Endothelial cell of umbilical vein (primary cell): ENCODE measurements around the gene AGRN. TPM values are rescaled to one million over a fixed set of nuclear protein-coding genes. Genes with fewer than 3 reads are reported as not detected.

Experiments used
- BruUV-seq: library from RNA; stranded (reverse); fragments of 400-500 nt; replicated peaks from 2 replicates; lab custom pipeline; 2021; lab: Mats Ljungman, UMichigan
- CTCF ChIA-PET: fragments of 300-600, 350-600 bp; sonication (Branson Sonifier 250); formaldehyde crosslinking; loops from one replicate; lab custom pipeline; 2021; ENCODE audit warnings: antibody characterized with exemption, inconsistent platforms; lab: Charles Lee
- POLR2A ChIA-PET: fragments of 300-600, 350-600 bp; sonication (Branson Sonifier 250); formaldehyde crosslinking; loops from one replicate; lab custom pipeline; 2021; ENCODE audit warnings: antibody characterized with exemption, inconsistent platforms; lab: Charles Lee
- DNase-seq: peaks from one replicate; pipeline ENCODE4 v3.0.0-alpha.2; 2011; ENCODE audit warnings: low read depth, low spot score
- FAIRE-seq: peaks from 2 replicates; lab custom pipeline; 2011; peaks lifted over from hg19 to GRCh38; lab: Jason Lieb, UNC
- H2AFZ ChIP-seq: 2 replicates; pipeline ENCODE4 v1.6.0; 2012; ENCODE audit warnings: low read depth, low read length, control low read depth, inconsistent platforms
- H3K27ac ChIP-seq: 2 replicates; pipeline ENCODE4 v1.5.1; 2011; ENCODE audit warnings: low read depth, mild to moderate bottlenecking, control low read depth, low read length, moderate library complexity; ENCODE audit not compliant: insufficient read depth
- H3K27me3 ChIP-seq, 2 experiments: 2 replicates each; pipeline versions ENCODE4 v1.6.0 to v1.6.1; 2011; ENCODE audit warnings: low read length in 2 of 2, mixed read lengths in 1 of 2; ENCODE audit not compliant: control insufficient read depth in 2 of 2, insufficient read depth in 2 of 2
- H3K36me3 ChIP-seq, 2 experiments: 2 replicates in 1 of 2; 3 replicates in 1 of 2; pipeline ENCODE4 v1.5.1; 2011; ENCODE audit warnings: low read length in 2 of 2, mild to moderate bottlenecking in 1 of 2, moderate library complexity in 1 of 2; ENCODE audit not compliant: control insufficient read depth in 2 of 2, insufficient read depth in 2 of 2; ENCODE audit errors: extremely low read depth in 1 of 2
- H3K4me1 ChIP-seq: 3 replicates; pipeline ENCODE4 v1.5.1; 2011; ENCODE audit warnings: mild to moderate bottlenecking, low read length; ENCODE audit not compliant: control insufficient read depth, insufficient read depth; ENCODE audit errors: extremely low read depth
- H3K4me2 ChIP-seq: 2 replicates; pipeline ENCODE4 v1.6.1; 2011; ENCODE audit warnings: low read length, control low read depth, mixed read lengths; ENCODE audit not compliant: insufficient read depth
- H3K4me3 ChIP-seq, 3 experiments: fragments of 200-600 bp in 1 of 3; sonication (generic), shearing (Covaris generic) in 1 of 3; replicated peaks in 1 of 3; 2 replicates each; pipeline ENCODE4 v1.5.1; 2011 to 2016; ENCODE audit warnings: control low read depth in 3 of 3, low read length in 3 of 3, mild to moderate bottlenecking in 2 of 3, inconsistent platforms in 1 of 3, low read depth in 1 of 3, moderate library complexity in 1 of 3; ENCODE audit not compliant: insufficient read depth in 1 of 3
- H3K79me2 ChIP-seq: 2 replicates; pipeline ENCODE4 v1.6.0; 2012; ENCODE audit warnings: low read length, inconsistent platforms; ENCODE audit not compliant: control insufficient read depth, insufficient read depth
- H3K9ac ChIP-seq: replicated peaks from 2 replicates; pipeline ENCODE3; 2011; ENCODE audit warnings: low read length, control low read depth; ENCODE audit not compliant: insufficient read depth; ENCODE audit errors: extremely low read depth
- H3K9me1 ChIP-seq: replicated peaks from 3 replicates; pipeline ENCODE4 v1.6.0; 2011; ENCODE audit warnings: mild to moderate bottlenecking, low read length; ENCODE audit not compliant: control insufficient read depth, insufficient read depth; ENCODE audit errors: extremely low read depth
- H3K9me3 ChIP-seq: replicated peaks from 2 replicates; pipeline ENCODE4 v1.5.1; 2012; ENCODE audit warnings: low read length, inconsistent platforms; ENCODE audit not compliant: control insufficient read depth, insufficient read depth
- H4K20me1 ChIP-seq: replicated peaks from 2 replicates; pipeline ENCODE3; 2011; ENCODE audit warnings: mild to moderate bottlenecking, low read length; ENCODE audit not compliant: control insufficient read depth, insufficient read depth; ENCODE audit errors: extremely low read depth
- CTCF ChIP-seq, 2 donors: IDR thresholded peaks; 1 replicate in 1 of 2; 2 replicates in 1 of 2; pipeline ENCODE4 v1.5.1; 2011; ENCODE audit warnings: low read length in 2 of 2, mild to moderate bottlenecking in 2 of 2, moderate library complexity in 2 of 2, control low read depth in 1 of 2, inconsistent platforms in 1 of 2, low read depth in 1 of 2; ENCODE audit not compliant: insufficient read depth in 1 of 2; ENCODE audit errors: extremely low read depth in 1 of 2
- EZH2 ChIP-seq: IDR thresholded peaks from 2 replicates; pipeline ENCODE4 v1.6.1; 2012; ENCODE audit warnings: borderline replicate concordance, low read depth, mild to moderate bottlenecking, moderate library complexity, low read length, inconsistent platforms; ENCODE audit not compliant: severe bottlenecking
- FOS ChIP-seq: IDR thresholded peaks from 2 replicates; pipeline ENCODE4 v1.6.1; 2011; ENCODE audit warnings: mild to moderate bottlenecking, low read length, moderate library complexity, borderline replicate concordance; ENCODE audit not compliant: insufficient read depth
- GATA2 ChIP-seq: IDR thresholded peaks from 2 replicates; pipeline ENCODE4 v1.7.0; 2011; ENCODE audit warnings: low read depth, mild to moderate bottlenecking, moderate library complexity, mixed read lengths, low read length; ENCODE audit not compliant: insufficient read length, insufficient read depth
- JUN ChIP-seq: IDR thresholded peaks from 2 replicates; pipeline ENCODE4 v1.6.1; 2011; ENCODE audit warnings: borderline replicate concordance, low read depth; ENCODE audit not compliant: insufficient read length, insufficient read depth
- MAX ChIP-seq: IDR thresholded peaks from 2 replicates; pipeline ENCODE4 v1.6.1; 2011; ENCODE audit not compliant: insufficient read depth, insufficient read length
- MYC ChIP-seq: IDR thresholded peaks from one replicate; pipeline ENCODE4 v1.6.1; 2011; ENCODE audit warnings: mild to moderate bottlenecking, low read depth, low read length
- POLR2A ChIP-seq: IDR thresholded peaks from 2 replicates; pipeline ENCODE4 v1.6.1; 2012; ENCODE audit warnings: low read depth, mild to moderate bottlenecking, control low read depth, low read length
- POLR2AphosphoS5 ChIP-seq: IDR thresholded peaks from 2 replicates; pipeline ENCODE4 v1.6.1; 2012; ENCODE audit warnings: low read depth, mild to moderate bottlenecking, control low read depth, low read length, moderate library complexity; ENCODE audit not compliant: insufficient read depth
- dilution Hi-C: fragments of 300-500 bp; cut with MboI; formaldehyde crosslinking; loops from one replicate; pipeline ENCODE4 v1.15.0; 2019; ENCODE audit warnings: low sequenced_read_pairs; ENCODE audit not compliant: extremely low pct_ligation_motif_present
- intact Hi-C: fragments of 100-400 bp; cut with micrococcal nuclease; formaldehyde crosslinking; loops from one replicate; pipeline ENCODE4 v1.10.0; 2022
- polyA plus RNA-seq, 4 experiments: library from polyadenylated mRNA; depleted of rRNA in 3 of 4; stranded (reverse) in 3 of 4; unstranded in 1 of 4; fragments of >200 nt; gene quantifications; 2 replicates each; pipeline versions ENCODE4 v1.2.1 to v1.2.3, GENCODE V29; 2011 to 2012; ENCODE audit warnings: missing spikeins in 1 of 4
- total RNA-seq: library from RNA; stranded (reverse); gene quantifications from 2 replicates; pipeline ENCODE4 v1.2.3, GENCODE V29; 2021

AGRN gene
- total and polyA plus RNA-seq, 2 donors (not counting 3 experiments of a cell fraction or from before 2014, with no cell fraction given) = 66.6 to 67.8 TPM

GRCh38 chr1:1067860-1068516, 48.1 kb downstream of the AGRN start:
- dilution Hi-C loops (no loop called here), intact Hi-C loops (no loop called here)
- H3K9me1 ChIP-seq = no peaks in the 10 kb centered on the region
- no peaks in the 10 kb centered on the region for H4K20me1 ChIP-seq
- no peak overlapping the region for H3K4me2 ChIP-seq
- H2AFZ ChIP-seq = no peak overlapping the region
- H3K4me3 ChIP-seq = no peak overlapping the region
- H3K79me2 ChIP-seq = no peaks in the 10 kb centered on the region
- TF ChIP-seq POLR2A (no peak), CTCF (IDR thresholded peaks at IDR 0.05; ENCODE audit: extremely low read depth in 1 of 2, insufficient read depth in 1 of 2, low read depth in 1 of 2, low read length in 2 of 2) (no peak), MYC (no peak), EZH2 (no peak), GATA2 (no peak), MAX (no peak), POLR2AphosphoS5 (no peak), FOS (no peak), JUN (no peak)
- CTCF ChIA-PET = no interaction called here
- H3K9ac ChIP-seq = no peak overlapping the region
- no peaks in the 10 kb centered on the region for H3K36me3 ChIP-seq
- FAIRE-seq (no peak), DNase-seq (no peak)
- peaks cover 8% of the 10 kb centered on the region for H3K4me1 ChIP-seq
- no TSS peak for BruUV-seq
- POLR2A ChIA-PET = no interaction called here
- H3K9me3 ChIP-seq = no peaks in the 10 kb centered on the region
- H3K27ac ChIP-seq = no peak overlapping the region
- no peaks in the 10 kb centered on the region for H3K27me3 ChIP-seq
